ENCODE results near the gene MAGI3. TPM values are rescaled to one million over a fixed set of nuclear protein-coding genes. Genes with fewer than 3 reads are reported as not detected.
"Not testable (repeated sequence)": the region's sequence is repeated elsewhere in the genome, so short reads cannot be mapped to it uniquely, and the experiment has no call there.

MAGI3 gene
- polyA plus RNA-seq, 3 donors: 25.2 to 28.1 (median 26.0) TPM

DNA sequence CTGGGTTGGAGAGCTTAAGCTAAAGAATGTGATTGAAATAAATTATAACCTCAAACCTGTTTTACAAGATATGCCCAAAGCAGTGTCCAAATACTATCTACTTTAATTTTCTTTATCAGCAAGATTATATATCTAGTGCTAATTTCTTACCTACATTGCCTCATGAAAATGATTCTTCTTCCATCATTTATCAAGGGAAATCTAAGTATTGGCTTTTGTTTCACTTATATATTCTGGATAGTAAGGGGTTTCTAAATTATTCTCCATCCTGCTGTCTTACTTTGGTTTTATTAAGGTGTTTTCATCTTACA is 287.8 kb downstream of the MAGI3 start:
- DNase-seq (ENCODE audit: low read depth in 3 of 3, low spot score in 2 of 3): no peak

DNA sequence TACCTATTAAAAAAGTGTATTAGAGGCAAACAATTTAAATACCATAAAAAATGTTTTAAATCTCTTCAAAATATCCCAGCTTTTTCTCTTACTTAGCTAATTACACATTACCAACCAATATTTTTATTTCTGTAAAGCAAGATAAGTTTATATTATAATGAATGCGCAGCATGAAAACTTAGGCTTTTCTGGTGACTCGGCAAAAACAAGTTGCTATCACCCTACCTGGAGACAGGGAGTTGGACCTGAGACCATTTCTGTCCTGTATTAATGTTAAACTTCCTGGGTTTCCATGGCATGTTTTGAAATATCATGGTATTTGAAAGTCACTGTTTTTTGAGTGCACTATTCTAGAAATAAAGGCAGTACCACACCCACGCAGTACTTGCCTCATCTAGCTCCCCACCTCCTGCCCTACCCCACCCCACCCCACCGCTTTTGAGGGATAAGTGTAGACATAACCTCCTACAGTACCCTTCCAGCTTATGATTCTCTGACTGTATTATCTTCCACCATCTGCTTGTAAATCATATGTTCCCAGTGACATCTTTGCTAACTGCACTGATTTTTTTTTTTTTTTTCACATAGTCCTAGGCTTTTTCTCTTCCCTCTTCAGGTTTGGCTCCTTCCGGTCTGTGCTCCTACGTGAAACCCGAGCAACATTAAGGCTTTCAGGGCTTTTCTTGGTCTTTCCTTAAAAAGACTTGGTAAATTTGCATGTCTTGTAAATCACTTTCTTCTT is 291.5 kb downstream of the MAGI3 start:
- DNase-seq (ENCODE audit: low read depth in 3 of 3, low spot score in 2 of 3): no peak

DNA sequence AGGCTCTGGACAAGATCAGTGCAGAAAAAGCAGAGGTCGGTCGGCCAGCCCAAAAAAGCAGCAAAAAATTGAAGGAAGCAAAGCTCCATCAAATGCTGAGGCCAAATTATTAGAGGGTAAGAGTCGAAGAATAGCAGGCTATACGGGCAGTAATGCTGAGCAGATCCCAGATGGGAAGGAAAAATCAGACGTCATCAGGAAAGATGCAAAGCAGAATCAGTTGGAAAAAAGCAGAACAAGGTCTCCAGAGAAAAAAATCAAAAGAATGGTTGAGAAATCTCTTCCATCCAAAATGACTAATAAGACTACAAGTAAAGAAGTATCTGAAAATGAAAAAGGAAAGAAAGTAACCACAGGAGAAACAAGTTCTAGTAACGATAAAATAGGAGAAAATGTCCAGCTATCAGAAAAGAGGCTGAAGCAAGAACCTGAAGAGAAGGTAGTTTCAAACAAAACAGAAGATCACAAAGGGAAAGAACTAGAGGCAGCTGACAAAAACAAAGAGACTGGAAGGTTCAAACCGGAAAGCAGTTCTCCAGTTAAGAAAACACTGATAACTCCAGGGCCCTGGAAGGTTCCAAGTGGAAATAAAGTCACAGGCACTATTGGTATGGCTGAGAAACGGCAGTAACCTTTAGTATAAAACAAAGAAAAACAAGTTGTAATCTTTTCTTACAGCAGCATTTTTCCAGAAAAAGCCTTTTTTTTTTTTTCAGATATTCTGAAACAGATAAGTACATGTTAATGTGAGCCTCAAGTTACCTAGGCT is 293.3 kb downstream of the MAGI3 start:
- no peak for DNase-seq (ENCODE audit: low read depth in 3 of 3, low spot score in 2 of 3)

DNA sequence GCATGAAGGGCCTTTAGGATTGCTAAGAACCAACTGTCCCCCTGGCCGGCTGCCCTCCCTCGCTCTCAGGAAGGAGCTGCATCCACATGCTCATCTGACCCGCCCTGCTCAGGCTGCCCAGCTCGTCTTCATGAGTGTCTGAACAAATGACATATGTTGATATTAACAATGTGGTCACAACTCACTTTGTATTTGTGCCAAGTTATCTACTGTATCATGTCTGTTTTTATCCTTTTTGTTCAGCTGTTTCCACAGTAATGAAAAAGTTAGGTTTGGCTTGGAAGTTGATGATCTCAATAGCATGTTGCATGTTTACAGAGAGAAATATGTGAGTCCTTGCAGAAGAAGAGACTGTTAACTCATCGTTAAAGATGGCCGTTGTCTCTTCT is 293.8 kb downstream of the MAGI3 start:
- peak in 1 of 3 donors; percentile 15 for DNase-seq (ENCODE audit: low read depth in 3 of 3, low spot score in 2 of 3)

DNA sequence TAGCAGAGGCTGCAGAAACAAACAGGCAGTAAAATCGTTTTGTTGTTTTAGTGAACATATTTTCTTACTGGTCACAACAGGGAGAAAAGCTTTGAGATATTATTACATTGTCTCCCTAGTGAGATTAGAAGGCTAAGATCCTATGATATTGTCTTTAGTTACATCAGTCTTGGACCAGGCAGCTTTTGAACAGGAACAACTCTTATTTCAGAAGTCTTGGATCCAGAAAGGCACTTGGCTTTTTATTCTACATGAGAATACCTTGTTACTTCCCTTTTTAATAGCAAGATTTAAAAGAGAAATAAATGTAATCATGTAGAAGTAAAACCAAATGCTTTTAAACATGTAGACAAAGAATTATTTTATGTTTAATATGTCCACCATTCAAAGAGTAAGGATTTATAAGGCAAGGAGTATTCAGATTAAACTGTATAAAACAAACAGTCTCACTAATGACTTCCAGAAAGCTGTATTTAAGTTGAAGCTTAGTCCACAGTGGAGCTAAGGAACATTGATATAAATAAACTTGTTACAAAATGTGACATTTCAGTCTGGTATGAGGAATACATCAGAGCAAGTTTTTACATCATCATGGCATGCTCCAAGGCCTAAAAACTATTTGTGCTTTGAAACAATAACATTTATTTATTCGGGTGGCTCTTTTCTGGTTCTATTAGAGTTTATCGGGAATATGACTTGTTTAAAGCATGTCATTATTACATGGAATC is 296.7 kb downstream of the MAGI3 start:
- DNase-seq (ENCODE audit: low read depth in 3 of 3, low spot score in 2 of 3): no peak

DNA sequence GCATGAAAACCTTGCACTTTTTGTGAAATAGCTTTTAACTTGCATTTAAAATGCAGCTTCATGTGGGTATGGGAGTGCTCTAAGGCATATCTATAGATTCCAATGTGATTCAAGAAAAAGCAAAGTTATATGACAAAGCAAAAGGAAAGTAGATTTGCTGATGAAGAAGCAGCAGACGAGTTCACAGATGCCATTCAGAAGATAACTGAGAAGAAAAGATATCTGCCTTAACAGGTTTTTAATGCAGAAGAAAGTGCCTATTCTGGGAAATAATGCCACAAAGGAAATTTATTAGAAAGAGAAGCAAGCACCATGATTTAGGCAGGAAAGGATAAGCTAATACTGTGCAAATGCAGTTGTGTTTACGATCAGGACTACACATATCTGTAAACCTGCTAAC is 300.9 kb downstream of the MAGI3 start:
- DNase-seq (ENCODE audit: low read depth in 3 of 3, low spot score in 2 of 3): no peak

DNA sequence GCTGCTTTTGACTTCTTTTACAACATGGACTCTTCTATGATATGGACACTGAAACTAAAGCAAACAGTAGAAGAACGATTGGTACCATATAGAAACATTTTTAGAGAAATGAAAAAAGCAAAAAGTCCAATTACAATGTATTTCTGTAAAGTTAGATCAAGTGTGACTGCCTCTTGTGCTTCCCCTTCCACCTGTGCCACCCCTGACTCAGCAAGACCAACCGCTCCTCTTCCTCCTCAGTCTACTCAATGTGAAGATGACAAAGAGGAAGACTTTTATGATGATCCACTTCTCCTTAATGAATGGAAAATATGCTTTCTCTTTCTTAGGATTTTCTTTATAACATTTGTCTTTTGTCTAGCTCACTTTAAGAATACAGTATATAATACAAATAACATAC is 302.0 kb downstream of the MAGI3 start:
- DNase-seq (ENCODE audit: low read depth in 3 of 3, low spot score in 2 of 3): no peak

DNA sequence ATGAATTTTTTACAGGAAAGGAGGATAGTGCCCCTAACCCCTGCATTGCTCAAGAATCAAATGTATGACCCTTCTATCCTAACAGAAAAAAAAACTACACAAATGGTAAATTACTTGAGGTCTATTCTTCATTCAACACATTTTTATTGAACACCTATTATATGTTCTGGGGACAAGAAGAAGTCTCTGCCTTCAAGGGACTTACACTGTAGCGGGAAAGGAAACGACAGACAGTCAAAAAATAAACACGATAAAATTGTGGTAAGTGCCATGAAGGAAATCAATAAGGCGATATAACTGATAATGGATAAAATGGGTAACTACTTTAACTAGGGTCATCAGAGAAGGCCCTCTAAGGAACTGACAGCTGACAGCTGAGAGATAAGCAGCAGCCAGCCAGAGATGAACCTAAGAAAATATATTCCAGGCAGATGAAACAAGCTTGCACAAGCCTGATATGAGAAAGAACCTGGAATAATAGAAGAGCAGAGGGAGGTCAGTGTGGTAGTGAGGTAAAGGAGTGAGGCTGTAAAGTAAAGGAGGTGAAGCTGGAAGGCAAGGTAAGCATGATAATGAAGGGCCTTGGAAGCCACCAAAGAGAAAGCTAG is 302.6 kb downstream of the MAGI3 start:
- DNase-seq (ENCODE audit: low read depth in 3 of 3, low spot score in 2 of 3): no peak

DNA sequence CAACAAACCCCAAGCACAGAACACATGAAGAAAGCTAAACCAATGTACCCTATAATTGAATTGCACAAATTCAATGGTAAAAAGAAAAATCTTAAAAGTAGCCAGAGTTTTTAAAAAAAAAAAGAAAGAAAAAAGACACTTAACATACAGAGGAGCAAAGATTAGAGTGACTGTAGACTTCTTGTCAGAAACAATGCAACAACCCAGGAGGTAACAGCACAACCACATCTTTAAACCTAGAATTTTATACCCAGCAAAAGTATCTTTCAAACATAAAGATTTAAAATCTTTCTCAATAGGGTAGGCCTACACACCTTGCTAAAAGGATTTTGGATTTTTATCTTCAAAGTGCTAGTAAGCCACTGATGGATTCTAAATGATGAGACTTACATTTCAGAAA is 304.6 kb downstream of the MAGI3 start:
- DNase-seq (ENCODE audit: low read depth in 3 of 3, low spot score in 2 of 3): no peak

DNA sequence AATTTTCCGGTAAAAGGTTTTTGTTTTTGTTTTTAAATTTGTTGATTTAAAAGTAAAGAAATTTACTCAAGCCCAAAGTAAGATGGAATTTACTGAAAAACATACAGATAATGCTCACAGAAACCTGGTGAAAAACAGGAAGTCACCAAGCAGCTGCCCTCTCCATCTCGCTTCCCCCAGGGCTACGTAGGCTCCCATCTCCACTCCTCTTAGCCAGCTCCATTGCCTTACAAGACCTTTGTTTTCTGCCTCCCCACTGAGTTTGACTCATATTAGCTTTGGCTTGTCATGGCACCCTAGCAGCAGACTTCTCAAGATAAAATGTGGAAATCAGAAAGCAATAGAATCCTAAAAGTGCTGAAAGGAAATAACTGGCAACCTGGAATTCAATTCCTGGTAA is 311.1 kb downstream of the MAGI3 start:
- no peak for DNase-seq (ENCODE audit: low read depth in 3 of 3, low spot score in 2 of 3)

DNA sequence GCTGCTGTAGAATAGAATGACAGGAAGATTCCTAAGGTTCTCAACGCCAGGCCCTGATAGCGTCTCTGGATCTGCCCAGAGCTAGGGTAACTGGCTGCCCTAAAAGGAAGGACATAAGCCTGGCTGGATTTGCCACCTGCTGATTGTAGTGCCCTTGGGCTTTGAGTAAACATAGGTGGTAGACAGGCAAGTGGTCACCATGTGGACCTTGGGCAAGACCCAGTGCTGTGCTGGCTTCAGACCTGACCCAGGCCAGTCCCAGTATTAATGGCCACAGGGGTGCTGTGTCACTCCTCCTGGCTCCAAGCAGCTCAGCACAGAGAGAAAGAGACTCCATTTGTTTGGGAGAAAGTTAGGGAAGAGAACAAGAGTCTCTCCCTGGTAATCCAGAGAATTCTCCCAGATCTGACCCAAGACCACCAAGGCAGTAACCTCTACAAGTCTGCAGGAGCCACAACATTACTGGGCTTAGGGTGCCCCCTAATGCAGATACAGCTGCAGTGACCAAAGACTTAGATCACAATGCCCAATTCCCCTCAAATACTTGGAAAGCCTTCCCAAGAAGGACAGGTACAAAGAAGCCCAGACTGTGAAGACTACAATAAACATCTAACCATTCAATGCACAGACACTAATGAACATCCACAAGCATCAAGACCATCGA is 324.4 kb downstream of the MAGI3 start:
- DNase-seq (ENCODE audit: low read depth in 3 of 3, low spot score in 2 of 3): no peak

DNA sequence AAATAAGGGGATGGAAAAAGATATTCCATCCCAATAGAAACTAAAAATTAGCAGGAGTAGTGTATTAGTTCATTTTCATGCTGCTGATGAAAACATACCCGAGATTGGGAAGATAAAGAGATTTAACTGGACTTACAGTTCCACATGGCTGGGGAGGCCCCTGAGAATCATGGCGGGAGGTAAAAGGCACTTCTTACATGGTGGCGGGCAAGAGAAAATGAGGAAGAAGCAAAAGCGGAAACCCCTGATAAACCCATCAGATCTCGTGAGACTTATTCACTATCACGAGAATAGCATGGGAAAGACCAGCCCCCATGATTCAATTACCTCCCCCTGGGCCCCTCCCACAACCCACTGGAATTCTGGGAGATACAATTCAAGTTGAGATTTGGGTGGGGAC is 327.2 kb downstream of the MAGI3 start:
- not testable (repeated sequence) for DNase-seq (ENCODE audit: low read depth in 3 of 3, low spot score in 2 of 3)

DNA sequence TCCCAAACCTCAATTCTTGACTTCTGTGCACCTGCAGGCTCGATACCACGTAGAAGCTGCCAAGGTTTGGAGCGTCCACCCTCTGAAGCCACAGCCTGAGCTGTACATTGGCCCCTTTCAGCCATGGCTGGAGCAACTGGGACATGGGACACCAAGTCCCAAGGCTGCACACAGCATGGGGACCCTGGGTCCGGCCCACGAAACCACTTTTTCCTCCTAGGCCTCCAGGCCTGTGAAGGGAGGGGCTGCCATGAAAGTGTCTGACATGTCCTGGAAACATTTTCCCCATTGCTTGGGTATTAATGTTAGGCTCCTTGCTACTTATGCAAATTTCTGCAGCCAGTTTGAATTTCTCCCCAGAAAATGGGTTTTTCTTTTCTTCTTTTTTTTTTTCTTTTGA is 328.3 kb downstream of the MAGI3 start:
- not testable (repeated sequence) for DNase-seq (ENCODE audit: low read depth in 3 of 3, low spot score in 2 of 3)

DNA sequence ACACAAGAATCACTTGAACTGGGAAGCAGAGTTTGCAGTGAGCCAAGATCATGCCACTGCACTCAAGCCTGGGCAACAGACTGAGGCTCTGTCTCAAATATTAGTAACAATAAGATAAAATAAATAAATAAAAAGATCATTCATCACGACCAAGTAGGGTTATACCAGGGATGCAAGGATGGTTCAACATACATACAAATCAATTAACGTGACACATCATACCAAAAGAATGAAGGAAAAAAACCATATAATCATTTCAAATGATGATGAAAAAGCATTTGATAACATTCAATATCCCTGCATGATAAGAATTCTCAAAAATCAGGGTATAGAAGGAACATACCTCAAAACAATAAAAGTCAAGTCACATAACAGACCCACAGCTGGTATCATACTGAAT is 330.7 kb downstream of the MAGI3 start:
- DNase-seq (ENCODE audit: low read depth in 3 of 3, low spot score in 2 of 3): no peak

DNA sequence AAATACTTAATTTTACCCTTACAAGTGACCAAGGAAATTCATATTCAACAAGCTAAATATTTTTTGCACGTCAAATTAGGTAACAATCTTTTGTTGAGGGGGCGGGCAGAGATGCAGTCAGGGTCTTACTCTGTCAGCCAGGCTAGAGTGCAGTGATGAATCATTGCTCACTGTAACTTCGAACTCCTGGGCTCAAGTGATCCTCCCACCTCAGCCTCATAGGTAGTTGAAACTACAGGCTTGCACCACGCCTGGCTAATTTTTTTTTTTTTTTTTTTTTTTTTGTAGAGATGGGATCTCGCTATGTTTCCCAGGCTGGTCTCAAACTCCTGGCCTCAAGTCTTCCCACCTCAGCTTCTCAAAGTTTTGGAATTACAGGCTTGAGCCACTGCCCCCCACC is 342.5 kb downstream of the MAGI3 start:
- no peak for DNase-seq (ENCODE audit: low read depth in 3 of 3, low spot score in 2 of 3)

DNA sequence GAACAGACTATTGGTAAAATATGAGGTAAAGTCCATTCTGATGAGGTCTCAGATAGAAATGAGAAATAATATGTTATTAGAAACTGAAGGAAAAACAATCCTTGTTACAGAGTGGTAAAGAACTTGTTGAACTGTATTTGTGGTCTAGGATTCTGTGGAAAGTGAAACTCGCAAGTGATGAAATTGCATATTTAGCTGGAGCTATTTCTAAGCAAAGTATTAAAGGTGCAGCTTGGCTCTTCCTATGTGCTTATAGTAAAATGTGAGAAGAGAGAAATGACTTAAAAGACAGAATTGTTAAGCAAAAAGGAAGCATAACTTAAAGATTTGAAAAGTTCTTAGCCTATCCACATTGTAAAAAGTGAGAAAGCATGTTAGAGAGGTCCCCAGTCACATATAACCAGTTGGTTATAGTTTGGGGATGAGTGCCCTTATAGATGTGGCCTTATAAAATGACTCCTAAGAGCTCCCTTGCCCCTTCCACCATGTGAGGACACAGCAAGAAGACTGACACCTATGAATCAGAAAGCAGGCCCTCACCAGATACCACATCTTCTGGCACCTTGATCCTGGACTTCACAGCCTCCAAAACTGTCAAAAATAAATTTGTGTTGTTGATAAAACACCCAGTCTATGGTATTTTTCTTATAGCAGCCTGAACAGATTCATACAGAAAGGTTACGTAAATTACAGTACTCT is 344.2 kb downstream of the MAGI3 start:
- DNase-seq (ENCODE audit: low read depth in 3 of 3, low spot score in 2 of 3): no peak

All from right renal cortex interstitium (tissue), 3 donors.